ENCODE results near the gene C1QTNF8.

The C1QTNF8 gene, protein sequence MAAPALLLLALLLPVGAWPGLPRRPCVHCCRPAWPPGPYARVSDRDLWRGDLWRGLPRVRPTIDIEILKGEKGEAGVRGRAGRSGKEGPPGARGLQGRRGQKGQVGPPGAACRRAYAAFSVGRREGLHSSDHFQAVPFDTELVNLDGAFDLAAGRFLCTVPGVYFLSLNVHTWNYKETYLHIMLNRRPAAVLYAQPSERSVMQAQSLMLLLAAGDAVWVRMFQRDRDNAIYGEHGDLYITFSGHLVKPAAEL

DNA sequence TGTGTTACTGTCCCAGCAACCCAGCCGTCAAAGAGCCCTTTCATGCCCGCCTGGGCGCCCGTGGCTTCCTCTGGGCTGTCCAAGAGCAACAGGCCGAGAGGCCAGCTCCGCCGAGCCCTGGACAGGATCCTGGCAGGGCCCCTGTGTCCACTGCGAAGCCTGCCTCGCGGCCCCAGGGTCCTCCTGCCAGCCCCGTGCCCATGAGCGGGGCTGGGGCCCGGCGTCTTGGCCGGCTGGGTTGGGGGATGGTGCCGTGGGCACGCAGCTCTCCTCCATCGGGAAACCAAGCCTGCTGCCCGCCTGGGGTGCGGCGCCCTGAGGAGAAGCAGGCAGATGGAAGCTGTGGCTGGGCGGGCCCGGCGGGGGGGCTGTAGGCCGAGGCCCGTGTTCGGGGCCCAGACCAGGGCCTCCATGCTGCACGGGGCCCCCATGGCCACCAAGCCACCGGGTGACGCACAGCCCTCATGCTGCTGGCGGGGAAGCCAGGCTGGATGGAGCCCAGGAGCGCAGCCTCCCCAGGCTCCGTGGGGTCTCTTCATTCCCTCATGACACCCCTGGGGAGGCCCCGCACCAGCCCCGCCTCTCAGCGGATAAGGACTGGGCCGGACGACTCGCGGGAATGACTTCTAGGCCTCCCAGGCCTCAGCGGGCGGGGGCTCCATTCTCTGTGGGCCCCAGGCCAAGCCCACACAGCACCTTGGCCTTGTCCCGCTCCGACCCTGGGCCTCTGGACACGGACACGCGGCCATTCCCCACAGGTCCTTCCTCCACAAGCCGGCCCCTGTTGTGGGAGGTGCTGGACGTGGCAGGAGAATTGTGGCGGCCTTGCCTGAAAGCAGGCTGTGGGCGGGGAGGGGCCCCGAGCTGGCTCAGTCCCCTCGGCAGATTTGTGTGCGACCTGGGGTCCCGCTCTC, at the start of gene C1QTNF8:
Gene C1QTNF8, minus strand, starts transcription at position 76 of the 914 bp plus-strand sequence. CDS start 1,322 bp downstream, outside the sequence.
- Histone ChIP-seq H3K79me2 (ENCODE audit: insufficient read depth, low read length) (no peaks in the 10 kb centered on the region), H3K4me1 (ENCODE audit: insufficient read depth, low read length, severe bottlenecking) (no peaks in the 10 kb centered on the region), H3K27me3 (ENCODE audit: insufficient read depth, low read length) (no peaks in the 10 kb centered on the region), H3K4me3 (ENCODE audit: low read depth, low read length, poor library complexity, severe bottlenecking) (no peak within 1 kb of the TSS), H3K4me2 (ENCODE audit: low read length) (no peak within 1 kb of the TSS), H3K9ac (ENCODE audit: low read length) (no peak within 1 kb of the TSS), H4K20me1 (ENCODE audit: insufficient read depth, low read length) (no peaks in the 10 kb centered on the region), H3K9me3 (ENCODE audit: low read length) (no peaks in the 10 kb centered on the region), H3K27ac (ENCODE audit: low read depth, low read length, poor library complexity, severe bottlenecking) (no peak within 1 kb of the TSS), H3K36me3 (ENCODE audit: insufficient read depth, low read length) (no peaks in the 10 kb centered on the region), H2AFZ (ENCODE audit: low read length) (no peak within 1 kb of the TSS), H3F3A (ENCODE audit: insufficient read depth, low read length) (no peaks in the 10 kb centered on the region), H3K9me2 (ENCODE audit: low read depth, low read length) (no peaks in the 10 kb centered on the region)
- no peak for TF ChIP-seq EZH2 (IDR thresholded peaks at IDR 0.05; ENCODE audit: borderline replicate concordance, low read length)
- TF ChIP-seq, protein P1, sequence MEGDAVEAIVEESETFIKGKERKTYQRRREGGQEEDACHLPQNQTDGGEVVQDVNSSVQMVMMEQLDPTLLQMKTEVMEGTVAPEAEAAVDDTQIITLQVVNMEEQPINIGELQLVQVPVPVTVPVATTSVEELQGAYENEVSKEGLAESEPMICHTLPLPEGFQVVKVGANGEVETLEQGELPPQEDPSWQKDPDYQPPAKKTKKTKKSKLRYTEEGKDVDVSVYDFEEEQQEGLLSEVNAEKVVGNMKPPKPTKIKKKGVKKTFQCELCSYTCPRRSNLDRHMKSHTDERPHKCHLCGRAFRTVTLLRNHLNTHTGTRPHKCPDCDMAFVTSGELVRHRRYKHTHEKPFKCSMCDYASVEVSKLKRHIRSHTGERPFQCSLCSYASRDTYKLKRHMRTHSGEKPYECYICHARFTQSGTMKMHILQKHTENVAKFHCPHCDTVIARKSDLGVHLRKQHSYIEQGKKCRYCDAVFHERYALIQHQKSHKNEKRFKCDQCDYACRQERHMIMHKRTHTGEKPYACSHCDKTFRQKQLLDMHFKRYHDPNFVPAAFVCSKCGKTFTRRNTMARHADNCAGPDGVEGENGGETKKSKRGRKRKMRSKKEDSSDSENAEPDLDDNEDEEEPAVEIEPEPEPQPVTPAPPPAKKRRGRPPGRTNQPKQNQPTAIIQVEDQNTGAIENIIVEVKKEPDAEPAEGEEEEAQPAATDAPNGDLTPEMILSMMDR (IDR thresholded peaks at IDR 0.05; ENCODE audit: low read length) = no peak

DNA sequence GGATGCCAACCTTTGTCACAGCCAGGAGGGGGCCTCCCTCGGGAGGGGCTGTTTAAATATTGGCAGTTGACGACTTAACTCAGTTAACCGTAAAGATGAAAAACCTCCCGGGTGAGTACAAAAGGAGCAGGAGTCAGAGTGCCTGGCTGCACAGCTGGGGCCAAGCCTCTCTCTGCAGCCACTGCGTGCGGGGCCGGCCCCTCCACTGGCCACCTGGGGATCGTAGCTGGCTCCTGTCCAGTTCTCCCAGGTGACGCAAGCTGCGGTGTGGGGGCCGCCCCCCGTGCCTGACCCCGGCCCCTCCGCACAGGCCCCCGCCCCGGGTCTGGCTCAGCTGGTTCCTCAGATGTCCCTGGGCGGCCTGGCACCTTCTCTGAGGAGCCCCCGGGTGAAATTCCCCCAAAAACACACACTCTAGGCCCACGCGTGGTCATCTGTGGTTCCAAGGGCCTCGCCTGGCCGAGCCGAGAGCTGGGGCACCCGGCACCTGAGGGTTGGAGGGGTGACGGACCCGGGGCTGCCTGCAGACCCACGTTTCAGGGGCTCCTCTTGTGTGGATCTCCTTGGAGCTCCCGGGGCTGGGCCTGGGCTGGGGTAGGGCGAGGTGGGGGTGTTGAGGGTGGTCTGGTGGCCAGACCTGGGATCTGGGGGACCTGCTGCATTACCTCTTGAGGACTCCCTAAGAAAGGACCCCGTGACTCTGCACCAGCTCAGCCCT, 49.5 kb upstream of the C1QTNF8 start:
- no peak for TF ChIP-seq EZH2 (IDR thresholded peaks at IDR 0.05; ENCODE audit: borderline replicate concordance, low read length)
- TF ChIP-seq, protein P1 (IDR thresholded peaks at IDR 0.05; ENCODE audit: low read length) = no peak
- no peaks in the 10 kb centered on the region for H3K9me3 ChIP-seq (ENCODE audit: low read length)
- H3K4me2 ChIP-seq (ENCODE audit: low read length) = no peak overlapping the region
- H3K36me3 ChIP-seq (ENCODE audit: insufficient read depth, low read length) = no peaks in the 10 kb centered on the region
- H3K4me3 ChIP-seq (ENCODE audit: low read depth, low read length, poor library complexity, severe bottlenecking) = no peak overlapping the region
- no peaks in the 10 kb centered on the region for H3K79me2 ChIP-seq (ENCODE audit: insufficient read depth, low read length)
- H4K20me1 ChIP-seq (ENCODE audit: insufficient read depth, low read length) = no peaks in the 10 kb centered on the region
- no peaks in the 10 kb centered on the region for H3F3A ChIP-seq (ENCODE audit: insufficient read depth, low read length)
- no peak overlapping the region for H3K27ac ChIP-seq (ENCODE audit: low read depth, low read length, poor library complexity, severe bottlenecking)
- H2AFZ ChIP-seq (ENCODE audit: low read length) = no peak overlapping the region
- no peaks in the 10 kb centered on the region for H3K27me3 ChIP-seq (ENCODE audit: insufficient read depth, low read length)
- no peaks in the 10 kb centered on the region for H3K4me1 ChIP-seq (ENCODE audit: insufficient read depth, low read length, severe bottlenecking)
- H3K9me2 ChIP-seq (ENCODE audit: low read depth, low read length) = no peaks in the 10 kb centered on the region
- no peak overlapping the region for H3K9ac ChIP-seq (ENCODE audit: low read length)

DNA sequence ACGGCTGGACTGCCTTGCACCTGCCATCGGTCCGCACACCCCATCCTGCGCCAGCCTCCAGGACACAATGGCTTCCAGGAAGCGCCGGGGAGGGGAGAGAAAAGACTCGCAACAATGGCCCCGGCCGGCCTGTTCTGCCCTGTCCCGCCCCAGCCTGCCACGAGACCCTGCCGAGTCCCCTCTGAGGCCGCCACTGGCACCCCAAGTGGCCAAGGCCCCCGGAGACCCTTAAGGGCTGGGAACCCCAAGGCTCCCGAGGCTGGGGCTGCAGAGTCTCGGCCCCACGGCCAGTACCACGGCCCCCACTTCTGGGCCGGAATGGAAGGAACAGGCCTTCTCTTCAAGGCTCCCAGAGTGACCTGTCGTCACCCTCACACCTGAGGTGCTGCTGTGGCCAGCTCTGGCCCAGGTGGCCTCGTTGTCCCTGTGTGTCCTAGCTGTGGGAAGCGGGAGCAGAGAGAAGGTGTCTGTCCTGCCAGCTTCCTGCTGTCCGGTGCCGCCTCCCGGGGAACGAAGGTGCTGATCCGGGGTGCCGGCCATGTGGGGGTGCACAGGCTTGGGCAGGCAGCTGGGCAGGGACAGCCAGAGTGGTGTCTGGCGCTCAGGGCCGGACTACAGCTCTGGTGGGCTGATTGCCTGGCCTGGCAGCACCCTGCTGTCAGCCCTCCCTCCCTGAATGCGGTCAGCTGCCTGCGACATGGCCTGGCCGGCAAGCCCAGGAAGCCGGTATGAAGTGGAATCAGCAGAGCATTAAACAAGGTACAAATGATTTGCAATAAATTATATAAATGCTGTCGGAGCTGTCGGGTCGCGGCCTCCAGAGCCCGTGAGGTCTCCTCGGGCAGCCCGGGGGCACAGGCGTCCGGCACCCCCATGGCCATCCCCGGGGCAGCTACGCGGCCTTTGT, 48.7 kb upstream of the C1QTNF8 start:
- no peak overlapping the region for H2AFZ ChIP-seq (ENCODE audit: low read length)
- no peak overlapping the region for H3K4me3 ChIP-seq (ENCODE audit: low read depth, low read length, poor library complexity, severe bottlenecking)
- no peaks in the 10 kb centered on the region for H3K79me2 ChIP-seq (ENCODE audit: insufficient read depth, low read length)
- TF ChIP-seq, protein P1 (IDR thresholded peaks at IDR 0.05; ENCODE audit: low read length) = no peak
- no peak for TF ChIP-seq EZH2 (IDR thresholded peaks at IDR 0.05; ENCODE audit: borderline replicate concordance, low read length)
- H3K9me3 ChIP-seq (ENCODE audit: low read length) = no peaks in the 10 kb centered on the region
- no peaks in the 10 kb centered on the region for H3F3A ChIP-seq (ENCODE audit: insufficient read depth, low read length)
- no peak overlapping the region for H3K9ac ChIP-seq (ENCODE audit: low read length)
- H4K20me1 ChIP-seq (ENCODE audit: insufficient read depth, low read length) = no peaks in the 10 kb centered on the region
- H3K4me1 ChIP-seq (ENCODE audit: insufficient read depth, low read length, severe bottlenecking) = no peaks in the 10 kb centered on the region
- H3K4me2 ChIP-seq (ENCODE audit: low read length) = no peak overlapping the region
- no peaks in the 10 kb centered on the region for H3K27me3 ChIP-seq (ENCODE audit: insufficient read depth, low read length)
- no peaks in the 10 kb centered on the region for H3K9me2 ChIP-seq (ENCODE audit: low read depth, low read length)
- no peak overlapping the region for H3K27ac ChIP-seq (ENCODE audit: low read depth, low read length, poor library complexity, severe bottlenecking)
- no peaks in the 10 kb centered on the region for H3K36me3 ChIP-seq (ENCODE audit: insufficient read depth, low read length)

Measured in OCI-LY1 (cell line).